ENCODE measurements around the gene MRGPRF.

DNA sequence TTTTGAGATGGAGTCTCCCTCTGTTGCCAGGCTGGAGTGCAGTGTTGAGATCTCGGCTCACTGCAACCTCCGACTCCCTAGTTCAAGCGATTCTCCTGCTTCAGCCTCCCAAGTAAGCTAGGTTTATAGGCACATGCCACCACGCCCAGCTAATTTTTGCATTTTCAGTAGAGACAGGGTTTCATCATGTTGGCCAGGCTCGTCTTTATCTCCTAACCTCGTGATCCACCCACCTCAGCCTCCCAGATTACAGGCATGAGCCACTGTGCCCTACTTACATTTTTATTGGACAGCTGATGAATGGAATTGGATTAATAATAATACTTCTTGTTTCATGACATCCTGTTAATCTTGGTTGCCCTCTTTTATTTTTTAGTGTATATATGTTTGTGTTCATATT lies 29.2 kb downstream of the MRGPRF start:
- TF ChIP-seq CTCF (IDR thresholded peaks at IDR 0.05), result no peak
- TF ChIP-seq, protein P1, sequence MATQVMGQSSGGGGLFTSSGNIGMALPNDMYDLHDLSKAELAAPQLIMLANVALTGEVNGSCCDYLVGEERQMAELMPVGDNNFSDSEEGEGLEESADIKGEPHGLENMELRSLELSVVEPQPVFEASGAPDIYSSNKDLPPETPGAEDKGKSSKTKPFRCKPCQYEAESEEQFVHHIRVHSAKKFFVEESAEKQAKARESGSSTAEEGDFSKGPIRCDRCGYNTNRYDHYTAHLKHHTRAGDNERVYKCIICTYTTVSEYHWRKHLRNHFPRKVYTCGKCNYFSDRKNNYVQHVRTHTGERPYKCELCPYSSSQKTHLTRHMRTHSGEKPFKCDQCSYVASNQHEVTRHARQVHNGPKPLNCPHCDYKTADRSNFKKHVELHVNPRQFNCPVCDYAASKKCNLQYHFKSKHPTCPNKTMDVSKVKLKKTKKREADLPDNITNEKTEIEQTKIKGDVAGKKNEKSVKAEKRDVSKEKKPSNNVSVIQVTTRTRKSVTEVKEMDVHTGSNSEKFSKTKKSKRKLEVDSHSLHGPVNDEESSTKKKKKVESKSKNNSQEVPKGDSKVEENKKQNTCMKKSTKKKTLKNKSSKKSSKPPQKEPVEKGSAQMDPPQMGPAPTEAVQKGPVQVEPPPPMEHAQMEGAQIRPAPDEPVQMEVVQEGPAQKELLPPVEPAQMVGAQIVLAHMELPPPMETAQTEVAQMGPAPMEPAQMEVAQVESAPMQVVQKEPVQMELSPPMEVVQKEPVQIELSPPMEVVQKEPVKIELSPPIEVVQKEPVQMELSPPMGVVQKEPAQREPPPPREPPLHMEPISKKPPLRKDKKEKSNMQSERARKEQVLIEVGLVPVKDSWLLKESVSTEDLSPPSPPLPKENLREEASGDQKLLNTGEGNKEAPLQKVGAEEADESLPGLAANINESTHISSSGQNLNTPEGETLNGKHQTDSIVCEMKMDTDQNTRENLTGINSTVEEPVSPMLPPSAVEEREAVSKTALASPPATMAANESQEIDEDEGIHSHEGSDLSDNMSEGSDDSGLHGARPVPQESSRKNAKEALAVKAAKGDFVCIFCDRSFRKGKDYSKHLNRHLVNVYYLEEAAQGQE (IDR thresholded peaks at IDR 0.05; ENCODE audit: low read depth, low read length), result no peak

All from SK-N-SH (cell line).